GM12878 (cell line): ENCODE data around the gene LYPD4.

Experiments used
- EZH2 ChIP-seq: IDR thresholded peaks from 2 replicates; pipeline ENCODE4 v1.6.1; 2012; ENCODE audit warnings: low read depth, mild to moderate bottlenecking, control low read depth, inconsistent platforms, low read length, borderline replicate concordance; ENCODE audit not compliant: control insufficient read depth
- HCFC1 ChIP-seq: fragments of 150-350 bp; IDR thresholded peaks from 2 replicates; pipeline ENCODE4 v1.6.1; 2014; ENCODE audit warnings: low read length
- HDGF ChIP-seq: fragments of 450-650 bp; IDR thresholded peaks from 2 replicates; pipeline ENCODE4 v1.6.1; 2016; ENCODE audit warnings: antibody characterized with exemption
- NFYB ChIP-seq: IDR thresholded peaks from 2 replicates; pipeline ENCODE4 v1.6.1; 2011; ENCODE audit warnings: low read depth, mild to moderate bottlenecking, low read length, improper control_type of control experiment, moderate library complexity; ENCODE audit not compliant: insufficient read depth
- POLR2AphosphoS5 ChIP-seq: IDR thresholded peaks from 2 replicates; pipeline ENCODE4 v1.6.1; 2011; ENCODE audit warnings: mild to moderate bottlenecking, low read length, inconsistent platforms
- SIN3A ChIP-seq: IDR thresholded peaks from 2 replicates; pipeline ENCODE4 v1.6.1; 2012; ENCODE audit warnings: low read depth, low read length, improper control_type of control experiment
- SMC3 ChIP-seq: IDR thresholded peaks from 2 replicates; pipeline ENCODE4 v1.6.1; 2011; ENCODE audit warnings: low read length, improper control_type of control experiment, borderline replicate concordance
- SREBF2 ChIP-seq: IDR thresholded peaks from 2 replicates; pipeline ENCODE4 v1.6.1; 2012; ENCODE audit warnings: mild to moderate bottlenecking, low read length
- TF ChIP-seq, protein P1 (sequence below): IDR thresholded peaks from 2 replicates; pipeline ENCODE4 v1.6.1; 2012; ENCODE audit warnings: low read depth, low read length, improper control_type of control experiment
- TF ChIP-seq, protein P2 (sequence below): IDR thresholded peaks from 2 replicates; pipeline ENCODE4 v1.6.1; 2011; ENCODE audit warnings: low read depth, mild to moderate bottlenecking, low read length, moderate library complexity, borderline replicate concordance; ENCODE audit errors: extremely low read depth
- TF ChIP-seq, protein P3 (sequence below), 3 experiments: IDR thresholded peaks in 2 of 3; conservative IDR thresholded peaks in 1 of 3; 2 replicates each; pipeline ENCODE4 v1.5.1; 2011; ENCODE audit warnings: low read depth in 3 of 3, low read length in 3 of 3, mild to moderate bottlenecking in 3 of 3, control low read depth in 2 of 3, moderate library complexity in 2 of 3, inconsistent platforms in 1 of 3, mixed read lengths in 1 of 3; ENCODE audit not compliant: control insufficient read depth in 2 of 3, insufficient read depth in 1 of 3; ENCODE audit errors: extremely low read depth in 1 of 3
- TF ChIP-seq, protein P4 (sequence below): fragments of 450-650 bp; conservative IDR thresholded peaks from 2 replicates; pipeline ENCODE4 v1.6.1; 2017; ENCODE audit warnings: mild to moderate bottlenecking, moderate library complexity

DNA sequence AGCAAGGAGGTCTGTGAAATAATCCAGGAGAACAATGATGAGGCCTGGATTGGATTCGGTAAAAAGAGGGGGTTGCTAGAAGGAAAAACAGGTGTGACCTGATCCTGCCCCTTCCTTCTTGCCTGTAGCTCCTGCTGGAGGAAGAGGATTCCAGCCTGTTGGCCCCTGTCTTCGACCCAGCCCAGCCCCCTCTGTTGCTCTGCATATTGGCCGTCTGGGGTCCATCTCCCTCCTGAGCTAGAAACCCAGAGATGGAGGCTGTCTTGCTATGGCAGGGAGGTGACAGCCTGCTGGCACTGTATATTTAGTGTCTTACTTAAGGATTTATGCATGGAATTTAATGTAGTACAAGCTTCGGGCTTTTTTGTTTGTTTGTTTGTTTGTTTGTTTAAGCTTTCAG lies 7.0 kb upstream of the LYPD4 start:
- TF ChIP-seq POLR2AphosphoS5 (no peak), SMC3 (no peak), NFYB (no peak), HDGF (no peak), SIN3A (no peak), EZH2 (no peak), SREBF2 (no peak), HCFC1 (no peak)
- TF ChIP-seq, protein P1, sequence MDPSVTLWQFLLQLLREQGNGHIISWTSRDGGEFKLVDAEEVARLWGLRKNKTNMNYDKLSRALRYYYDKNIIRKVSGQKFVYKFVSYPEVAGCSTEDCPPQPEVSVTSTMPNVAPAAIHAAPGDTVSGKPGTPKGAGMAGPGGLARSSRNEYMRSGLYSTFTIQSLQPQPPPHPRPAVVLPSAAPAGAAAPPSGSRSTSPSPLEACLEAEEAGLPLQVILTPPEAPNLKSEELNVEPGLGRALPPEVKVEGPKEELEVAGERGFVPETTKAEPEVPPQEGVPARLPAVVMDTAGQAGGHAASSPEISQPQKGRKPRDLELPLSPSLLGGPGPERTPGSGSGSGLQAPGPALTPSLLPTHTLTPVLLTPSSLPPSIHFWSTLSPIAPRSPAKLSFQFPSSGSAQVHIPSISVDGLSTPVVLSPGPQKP: no peak
- TF ChIP-seq, protein P2, sequence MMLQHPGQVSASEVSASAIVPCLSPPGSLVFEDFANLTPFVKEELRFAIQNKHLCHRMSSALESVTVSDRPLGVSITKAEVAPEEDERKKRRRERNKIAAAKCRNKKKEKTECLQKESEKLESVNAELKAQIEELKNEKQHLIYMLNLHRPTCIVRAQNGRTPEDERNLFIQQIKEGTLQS: no peak
- TF ChIP-seq, protein P3, sequence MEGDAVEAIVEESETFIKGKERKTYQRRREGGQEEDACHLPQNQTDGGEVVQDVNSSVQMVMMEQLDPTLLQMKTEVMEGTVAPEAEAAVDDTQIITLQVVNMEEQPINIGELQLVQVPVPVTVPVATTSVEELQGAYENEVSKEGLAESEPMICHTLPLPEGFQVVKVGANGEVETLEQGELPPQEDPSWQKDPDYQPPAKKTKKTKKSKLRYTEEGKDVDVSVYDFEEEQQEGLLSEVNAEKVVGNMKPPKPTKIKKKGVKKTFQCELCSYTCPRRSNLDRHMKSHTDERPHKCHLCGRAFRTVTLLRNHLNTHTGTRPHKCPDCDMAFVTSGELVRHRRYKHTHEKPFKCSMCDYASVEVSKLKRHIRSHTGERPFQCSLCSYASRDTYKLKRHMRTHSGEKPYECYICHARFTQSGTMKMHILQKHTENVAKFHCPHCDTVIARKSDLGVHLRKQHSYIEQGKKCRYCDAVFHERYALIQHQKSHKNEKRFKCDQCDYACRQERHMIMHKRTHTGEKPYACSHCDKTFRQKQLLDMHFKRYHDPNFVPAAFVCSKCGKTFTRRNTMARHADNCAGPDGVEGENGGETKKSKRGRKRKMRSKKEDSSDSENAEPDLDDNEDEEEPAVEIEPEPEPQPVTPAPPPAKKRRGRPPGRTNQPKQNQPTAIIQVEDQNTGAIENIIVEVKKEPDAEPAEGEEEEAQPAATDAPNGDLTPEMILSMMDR (IDR thresholded peaks at IDR 0.05 in 2 of 3, conservative IDR thresholded peaks at IDR 0.05 in 1 of 3; ENCODE audit: control insufficient read depth in 2 of 3, extremely low read depth in 1 of 3, insufficient read depth in 1 of 3, low read depth in 3 of 3, low read length in 3 of 3): no peak
- TF ChIP-seq, protein P4, sequence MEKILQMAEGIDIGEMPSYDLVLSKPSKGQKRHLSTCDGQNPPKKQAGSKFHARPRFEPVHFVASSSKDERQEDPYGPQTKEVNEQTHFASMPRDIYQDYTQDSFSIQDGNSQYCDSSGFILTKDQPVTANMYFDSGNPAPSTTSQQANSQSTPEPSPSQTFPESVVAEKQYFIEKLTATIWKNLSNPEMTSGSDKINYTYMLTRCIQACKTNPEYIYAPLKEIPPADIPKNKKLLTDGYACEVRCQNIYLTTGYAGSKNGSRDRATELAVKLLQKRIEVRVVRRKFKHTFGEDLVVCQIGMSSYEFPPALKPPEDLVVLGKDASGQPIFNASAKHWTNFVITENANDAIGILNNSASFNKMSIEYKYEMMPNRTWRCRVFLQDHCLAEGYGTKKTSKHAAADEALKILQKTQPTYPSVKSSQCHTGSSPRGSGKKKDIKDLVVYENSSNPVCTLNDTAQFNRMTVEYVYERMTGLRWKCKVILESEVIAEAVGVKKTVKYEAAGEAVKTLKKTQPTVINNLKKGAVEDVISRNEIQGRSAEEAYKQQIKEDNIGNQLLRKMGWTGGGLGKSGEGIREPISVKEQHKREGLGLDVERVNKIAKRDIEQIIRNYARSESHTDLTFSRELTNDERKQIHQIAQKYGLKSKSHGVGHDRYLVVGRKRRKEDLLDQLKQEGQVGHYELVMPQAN: no peak
